Measurements from ENCODE around the gene HOXD13.

Gene HOXD13

DNA sequence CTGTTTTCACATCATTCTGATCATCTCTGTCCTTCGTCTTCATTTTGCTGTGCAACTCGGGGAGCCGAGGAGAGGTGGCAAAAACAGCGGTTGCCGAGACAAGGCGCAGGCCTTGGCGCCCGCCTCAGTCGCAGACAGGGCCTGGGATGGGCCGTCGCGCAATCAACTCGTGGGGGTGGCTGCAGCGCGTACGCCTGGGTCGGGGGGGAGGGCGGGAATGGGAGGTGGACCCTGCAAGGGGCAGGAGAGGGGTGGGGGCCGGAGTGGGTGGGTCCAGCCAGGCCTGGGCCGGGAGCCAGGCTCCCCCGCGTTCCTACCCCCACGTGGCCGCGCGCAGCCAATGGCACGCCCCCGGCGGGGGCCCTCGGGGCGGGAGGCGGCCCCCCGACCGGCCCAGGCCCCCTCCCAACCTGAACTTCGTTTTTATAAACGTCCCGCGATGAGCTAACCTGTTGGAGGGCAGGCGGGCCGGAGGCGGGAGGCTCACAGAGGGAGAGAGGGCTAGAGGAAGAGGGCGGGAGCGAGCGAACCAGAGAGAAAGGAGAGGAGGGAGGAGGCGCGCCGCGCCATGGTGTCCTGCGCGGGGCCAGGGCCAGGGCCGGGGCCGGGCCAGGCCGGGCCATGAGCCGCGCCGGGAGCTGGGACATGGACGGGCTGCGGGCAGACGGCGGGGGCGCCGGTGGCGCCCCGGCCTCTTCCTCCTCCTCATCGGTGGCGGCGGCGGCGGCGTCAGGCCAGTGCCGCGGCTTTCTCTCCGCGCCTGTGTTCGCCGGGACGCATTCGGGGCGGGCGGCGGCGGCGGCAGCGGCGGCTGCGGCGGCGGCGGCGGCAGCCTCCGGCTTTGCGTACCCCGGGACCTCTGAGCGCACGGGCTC, at the start of gene HOXD13:
HOXD13 (plus strand) TSS at position 452 of the 875 bp plus-strand sequence; CDS start at position 622, 170 bp downstream.
- peaks cover 34% of the 10 kb centered on the region for H3K4me1 Mint-ChIP-seq (ENCODE audit: low read depth)
- H3K9me3 Mint-ChIP-seq = peaks cover 8% of the 10 kb centered on the region
- peak within 1 kb of the TSS; percentile 26 for H3K4me3 Mint-ChIP-seq
- no peaks in the 10 kb centered on the region for H3K36me3 Mint-ChIP-seq (ENCODE audit: low read depth)
- peak; percentile 35 for DNase-seq
- peak within 1 kb of the TSS; percentile 67 for H3K27ac Mint-ChIP-seq
- H3K27me3 Mint-ChIP-seq = peaks cover 93% of the 10 kb centered on the region

DNA sequence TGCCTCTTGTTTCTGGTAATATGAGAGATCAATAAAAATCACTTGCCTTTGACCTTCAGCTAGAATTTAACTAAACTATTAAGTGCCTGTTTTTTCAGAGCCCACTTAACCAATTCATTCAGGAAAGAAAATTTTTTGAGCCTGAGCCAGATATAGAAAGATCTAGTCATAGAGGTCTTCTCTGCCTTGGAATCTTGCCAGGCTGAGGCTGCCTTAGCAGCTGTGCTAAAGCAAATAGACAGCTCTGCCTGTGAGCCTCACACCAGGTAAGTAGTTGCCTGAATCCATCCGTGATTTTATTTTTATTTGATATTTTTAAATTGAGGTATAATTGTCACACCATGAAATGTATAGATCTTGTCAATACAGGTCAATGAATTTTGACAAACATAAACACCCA, 36.1 kb upstream of the HOXD13 start:
- Mint-ChIP-seq H3K9me3 (no peaks in the 10 kb centered on the region), H3K27me3 (peaks cover 53% of the 10 kb centered on the region)

DNA sequence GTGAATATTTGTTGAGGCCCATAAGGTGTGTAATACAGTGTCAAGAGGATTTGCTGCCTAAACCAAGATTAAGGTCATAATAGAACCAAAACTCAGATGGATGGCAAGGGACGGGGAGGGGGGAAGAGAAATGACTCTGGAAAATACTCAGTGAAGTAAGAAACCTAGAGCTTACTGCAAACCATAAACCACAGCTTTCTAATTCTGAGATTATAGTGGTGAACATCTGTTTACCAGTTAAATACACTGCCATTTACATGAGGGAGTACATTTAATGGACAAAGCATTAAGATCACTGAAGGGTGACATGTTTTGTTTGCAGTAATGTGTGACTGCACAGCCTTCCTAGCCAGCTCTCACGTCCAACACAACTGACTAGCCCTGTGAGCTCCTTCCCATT, 28.6 kb upstream of the HOXD13 start:
- H3K9me3 Mint-ChIP-seq = no peaks in the 10 kb centered on the region
- peaks cover 13% of the 10 kb centered on the region for H3K4me1 Mint-ChIP-seq (ENCODE audit: low read depth)
- no peaks in the 10 kb centered on the region for H3K36me3 Mint-ChIP-seq (ENCODE audit: low read depth)
- H3K4me3 Mint-ChIP-seq = no peak overlapping the region
- no peak overlapping the region for H3K27ac Mint-ChIP-seq
- no peak for DNase-seq
- peaks cover 81% of the 10 kb centered on the region for H3K27me3 Mint-ChIP-seq

More for the DNA sequence above, 36.1 kb upstream of the HOXD13 start:
- Mint-ChIP-seq H3K36me3 (ENCODE audit: low read depth) (no peaks in the 10 kb centered on the region), H3K4me1 (ENCODE audit: low read depth) (no peaks in the 10 kb centered on the region), H3K4me3 (no peak overlapping the region), H3K27ac (no peak overlapping the region)
- no peak for DNase-seq

DNA sequence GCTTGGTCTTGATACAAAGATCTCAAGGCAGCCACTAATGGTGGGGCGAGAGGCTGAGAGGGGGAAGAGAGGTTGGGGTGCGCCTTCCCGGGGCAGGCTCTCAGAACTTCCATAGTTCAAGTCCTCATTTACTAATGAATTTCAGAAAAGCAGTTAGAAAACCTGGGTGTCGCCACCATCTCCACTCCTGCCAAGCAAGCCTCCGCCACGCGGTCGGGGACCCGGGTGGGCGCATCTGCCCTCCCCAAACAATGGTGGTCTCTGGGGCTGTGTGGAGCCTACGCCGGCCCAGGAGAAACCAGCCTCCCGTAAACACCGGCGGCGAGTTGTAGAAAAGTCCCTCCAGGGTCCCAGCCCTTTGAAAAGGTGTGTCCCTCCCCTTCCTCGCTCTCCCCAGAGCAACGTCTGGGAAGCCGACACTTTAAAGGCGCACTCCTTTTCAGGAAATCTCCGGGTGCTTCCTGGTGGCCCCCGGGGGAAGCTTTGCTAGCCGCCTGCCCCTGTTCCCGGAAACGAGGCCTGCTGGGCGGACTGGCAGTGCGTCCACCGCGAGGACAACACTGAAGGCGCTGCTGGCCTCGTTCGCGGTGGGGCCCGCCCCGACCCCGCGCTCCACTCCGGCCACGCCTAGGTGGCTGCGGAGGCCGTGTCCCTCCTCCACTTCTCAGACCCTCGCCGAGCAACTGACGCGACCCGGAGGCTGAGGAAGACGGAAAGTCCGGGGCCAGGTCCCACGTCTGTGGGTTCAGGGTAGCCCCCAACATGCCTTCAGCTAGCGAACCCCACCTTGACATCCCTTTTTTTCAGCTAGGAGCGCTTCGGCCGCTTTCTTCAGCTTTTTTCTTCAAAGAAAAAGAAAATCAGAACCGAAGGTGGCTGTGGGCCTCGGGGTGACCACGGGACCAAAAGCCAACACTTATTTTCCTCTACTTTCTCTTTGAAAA, 25.6 kb upstream of the HOXD13 start:
- Mint-ChIP-seq H3K9me3 (no peaks in the 10 kb centered on the region), H3K4me1 (ENCODE audit: low read depth) (peaks cover 13% of the 10 kb centered on the region), H3K36me3 (ENCODE audit: low read depth) (no peaks in the 10 kb centered on the region), H3K4me3 (peak overlapping the region; percentile 6), H3K27ac (no peak overlapping the region), H3K27me3 (peaks cover 92% of the 10 kb centered on the region)
- no peak for DNase-seq

DNA sequence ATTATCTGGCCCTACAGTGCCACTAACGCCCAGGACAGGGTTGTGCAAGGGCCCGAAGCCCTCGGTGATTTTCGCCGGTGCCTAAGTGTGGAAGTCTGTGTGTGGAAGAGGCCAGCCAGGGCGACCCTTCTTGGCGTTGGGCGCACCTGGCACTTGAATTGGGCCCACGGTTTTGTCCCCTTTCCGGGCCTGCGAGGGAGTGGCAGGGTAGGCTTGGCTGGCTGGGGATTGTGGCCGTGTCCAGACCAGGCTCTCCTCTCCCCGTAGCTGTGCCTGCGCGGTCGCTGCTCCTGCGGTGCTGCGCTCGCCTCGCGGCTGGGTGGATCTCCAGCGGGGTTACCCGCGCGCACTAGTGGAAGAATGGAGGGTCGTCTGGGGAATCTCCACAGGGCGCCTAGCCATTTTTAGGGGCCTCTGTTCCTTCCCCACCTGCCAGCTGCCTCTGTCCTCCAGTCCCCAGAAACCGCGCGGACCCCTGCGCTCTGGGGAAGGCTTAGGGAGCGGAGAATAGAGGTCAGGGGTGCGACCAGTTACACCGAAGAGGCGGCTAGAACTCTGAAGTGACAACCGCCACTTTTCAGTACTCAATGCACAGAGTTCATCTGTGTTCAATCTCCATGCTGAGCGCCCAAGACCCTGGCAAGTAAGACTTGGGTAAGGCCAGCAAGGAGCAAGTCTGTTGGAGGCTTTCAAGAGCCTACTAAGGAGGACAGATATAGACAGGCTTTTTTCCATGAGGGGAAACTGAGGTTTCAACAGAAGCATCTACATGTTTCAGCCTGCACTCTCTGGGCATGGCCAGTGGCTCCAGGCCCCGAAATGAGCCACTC, 24.7 kb upstream of the HOXD13 start:
- Mint-ChIP-seq H3K4me3 (no peak overlapping the region), H3K27ac (no peak overlapping the region), H3K36me3 (ENCODE audit: low read depth) (no peaks in the 10 kb centered on the region), H3K4me1 (ENCODE audit: low read depth) (peaks cover 13% of the 10 kb centered on the region), H3K9me3 (no peaks in the 10 kb centered on the region), H3K27me3 (peaks cover 94% of the 10 kb centered on the region)
- DNase-seq = no peak

DNA sequence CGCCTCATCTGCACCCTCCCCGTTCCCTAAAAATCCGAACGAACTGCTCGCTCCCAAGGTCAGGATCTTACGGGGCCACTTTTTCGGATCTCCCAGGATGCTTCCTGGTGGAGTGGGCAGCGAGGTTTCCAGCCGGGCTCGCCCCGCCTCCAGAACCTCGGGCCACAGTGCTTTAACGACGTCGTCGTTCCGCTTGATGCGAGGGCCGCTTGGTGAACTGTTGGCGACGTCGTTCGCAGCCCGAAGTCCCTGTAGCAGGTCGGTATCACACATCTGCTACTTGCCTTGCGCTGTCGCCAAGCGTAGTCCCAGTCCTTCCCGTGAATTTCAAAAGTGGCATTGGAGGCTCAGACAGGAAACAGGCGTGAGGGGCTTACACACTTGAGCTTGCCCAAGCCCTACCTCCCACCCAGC, 24.1 kb upstream of the HOXD13 start:
- no peak for DNase-seq
- no peaks in the 10 kb centered on the region for H3K9me3 Mint-ChIP-seq
- H3K27ac Mint-ChIP-seq = no peak overlapping the region
- H3K27me3 Mint-ChIP-seq = peaks cover 96% of the 10 kb centered on the region
- H3K4me3 Mint-ChIP-seq = no peak overlapping the region
- peaks cover 13% of the 10 kb centered on the region for H3K4me1 Mint-ChIP-seq (ENCODE audit: low read depth)
- no peaks in the 10 kb centered on the region for H3K36me3 Mint-ChIP-seq (ENCODE audit: low read depth)

DNA sequence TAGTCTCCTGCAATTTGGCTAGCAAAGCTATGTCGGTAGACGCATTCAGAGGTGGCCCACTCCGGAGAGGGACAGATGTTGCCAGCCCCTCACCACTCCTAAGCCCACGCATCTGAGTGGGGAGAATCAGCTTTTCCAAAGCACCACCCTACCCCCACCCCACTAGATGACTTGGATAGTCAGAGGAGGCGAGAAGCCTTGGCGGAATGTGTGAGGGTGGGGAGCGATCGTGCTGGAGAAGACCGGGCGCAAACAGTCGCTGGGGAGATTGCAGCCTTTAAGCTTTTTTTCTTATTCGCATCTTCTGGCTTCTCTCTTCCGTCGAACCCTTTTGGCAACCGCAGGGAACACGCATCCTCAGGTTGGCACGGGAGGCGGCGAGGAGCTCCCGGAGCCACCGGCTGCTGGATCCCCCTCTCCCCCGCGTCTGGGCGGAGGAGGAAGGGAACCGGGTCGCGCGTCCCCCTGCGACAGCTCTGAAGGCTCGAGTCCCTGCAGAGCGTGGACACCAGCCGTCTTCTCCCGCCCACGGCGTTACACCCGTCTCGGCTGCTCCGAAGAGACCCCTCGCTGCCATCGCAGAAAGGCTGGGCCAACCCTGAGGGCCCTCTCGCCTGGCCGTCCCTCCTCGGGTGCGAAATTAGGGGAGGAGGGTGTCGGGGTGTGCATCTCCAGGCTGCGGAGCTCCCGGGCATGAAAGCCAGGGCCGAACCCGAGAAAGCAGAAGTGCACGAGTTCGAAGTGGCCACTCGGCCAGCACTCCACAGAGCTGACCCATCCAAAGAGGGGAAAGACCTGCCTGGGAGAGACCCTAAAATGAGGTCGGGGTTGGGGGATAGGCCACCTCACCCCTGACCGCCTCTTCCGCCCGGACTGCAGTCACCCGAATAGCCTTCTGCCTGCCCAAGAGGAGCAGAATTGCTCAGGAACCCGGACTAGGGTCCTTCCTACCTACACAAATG, 20.9 kb upstream of the HOXD13 start:
- Mint-ChIP-seq H3K4me3 (no peak overlapping the region), H3K9me3 (peaks cover 7% of the 10 kb centered on the region), H3K4me1 (ENCODE audit: low read depth) (peaks cover 13% of the 10 kb centered on the region), H3K36me3 (ENCODE audit: low read depth) (no peaks in the 10 kb centered on the region), H3K27ac (no peak overlapping the region), H3K27me3 (peaks cover 100% of the 10 kb centered on the region)
- DNase-seq = no peak

DNA sequence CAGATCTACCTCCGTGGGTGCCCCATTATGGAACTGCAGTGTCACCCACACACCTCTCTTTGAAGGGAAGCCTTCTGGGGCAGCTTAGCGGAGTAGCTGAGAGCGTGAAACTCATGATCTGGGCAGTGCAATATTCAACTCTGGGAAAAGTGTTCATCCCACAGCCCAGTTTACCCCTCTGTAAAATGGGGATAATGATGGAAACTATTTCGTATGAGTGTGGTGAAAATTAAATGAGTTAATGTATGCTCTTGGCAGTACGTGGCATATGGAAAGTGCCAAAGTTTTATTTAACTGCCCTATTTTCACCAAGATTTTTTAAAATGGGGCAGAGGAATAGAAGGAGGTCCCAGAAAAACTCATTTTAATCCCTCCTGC, 20.2 kb upstream of the HOXD13 start:
- Mint-ChIP-seq H3K27ac (no peak overlapping the region), H3K27me3 (peaks cover 99% of the 10 kb centered on the region), H3K4me1 (ENCODE audit: low read depth) (peaks cover 12% of the 10 kb centered on the region), H3K36me3 (ENCODE audit: low read depth) (no peaks in the 10 kb centered on the region), H3K4me3 (no peak overlapping the region), H3K9me3 (peaks cover 7% of the 10 kb centered on the region)
- DNase-seq = no peak

DNA sequence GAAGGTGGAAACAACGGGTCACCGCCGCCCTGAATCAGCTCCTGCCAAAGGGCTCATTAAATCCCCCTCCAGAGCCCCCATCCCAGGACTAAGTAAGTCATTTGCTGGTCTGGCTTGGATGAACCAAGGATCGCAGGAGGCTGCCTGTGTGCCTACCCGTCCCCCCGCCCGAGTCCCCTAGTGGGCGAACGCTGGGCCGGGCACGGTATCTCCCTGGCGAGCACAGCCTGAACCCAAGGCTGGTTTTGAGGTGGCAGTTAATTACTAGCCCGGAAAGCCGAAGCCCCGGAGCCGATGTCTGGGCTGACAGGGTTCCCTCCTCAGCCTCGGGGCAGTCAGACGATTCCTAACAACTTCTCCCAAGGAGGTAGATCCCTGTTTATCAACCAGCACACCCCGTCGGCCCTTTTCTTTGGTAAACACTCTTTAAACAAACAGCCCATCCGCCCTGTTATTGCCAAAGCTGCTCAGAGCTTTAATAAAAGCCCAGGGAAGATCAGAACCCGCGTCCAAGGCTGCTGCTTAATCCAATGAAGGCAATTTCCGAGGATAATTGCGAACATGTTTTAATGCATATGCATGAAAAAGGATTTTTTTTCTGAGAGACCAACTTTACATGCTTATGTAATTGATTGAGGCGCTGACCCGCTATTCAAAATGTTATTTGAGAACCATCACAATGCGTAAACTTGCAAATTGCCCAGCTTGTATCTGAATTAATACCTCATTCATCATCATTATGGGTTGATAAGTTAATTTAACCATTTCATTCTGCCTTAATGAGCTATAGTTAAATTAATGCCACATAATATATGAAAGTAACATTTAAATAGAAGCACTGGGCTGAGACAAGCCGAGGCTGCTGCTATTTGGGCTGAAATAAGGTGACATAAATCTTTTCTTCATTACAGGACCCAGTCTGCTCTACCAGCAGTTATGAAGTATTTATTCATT, 19.3 kb upstream of the HOXD13 start:
- Mint-ChIP-seq H3K4me1 (ENCODE audit: low read depth) (peaks cover 7% of the 10 kb centered on the region), H3K36me3 (ENCODE audit: low read depth) (no peaks in the 10 kb centered on the region), H3K9me3 (peaks cover 8% of the 10 kb centered on the region), H3K27ac (no peak overlapping the region), H3K4me3 (no peak overlapping the region), H3K27me3 (peaks cover 95% of the 10 kb centered on the region)
- DNase-seq = no peak

DNA sequence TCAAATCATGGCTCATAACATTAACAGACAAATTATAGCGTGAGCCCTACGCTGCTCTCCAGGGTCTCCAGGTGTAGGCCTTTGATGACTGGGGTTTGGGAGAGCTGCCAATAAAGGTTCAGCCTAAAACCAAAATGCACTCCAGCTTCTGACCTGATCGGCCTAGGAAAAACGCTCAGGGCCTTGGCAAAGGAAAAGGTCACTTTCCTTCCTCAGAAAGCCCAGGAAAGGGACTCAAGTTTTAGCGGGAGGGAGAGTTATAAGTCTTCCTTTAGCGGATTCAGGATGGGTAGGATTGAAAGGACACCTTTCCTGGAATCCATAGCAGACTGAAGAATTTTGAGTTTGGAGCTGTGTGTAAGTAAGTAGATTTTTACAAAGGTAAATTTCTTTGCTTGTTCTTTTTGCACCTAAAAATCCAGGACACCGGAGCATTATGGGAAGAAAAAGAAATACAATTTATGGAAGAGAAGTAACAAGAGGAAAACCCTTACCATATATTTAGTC, 17.5 kb upstream of the HOXD13 start:
- Mint-ChIP-seq H3K4me1 (ENCODE audit: low read depth) (peaks cover 8% of the 10 kb centered on the region), H3K27me3 (peaks cover 92% of the 10 kb centered on the region), H3K27ac (no peak overlapping the region), H3K36me3 (ENCODE audit: low read depth) (peaks cover 6% of the 10 kb centered on the region), H3K9me3 (peaks cover 14% of the 10 kb centered on the region), H3K4me3 (no peak overlapping the region)
- DNase-seq = no peak

DNA sequence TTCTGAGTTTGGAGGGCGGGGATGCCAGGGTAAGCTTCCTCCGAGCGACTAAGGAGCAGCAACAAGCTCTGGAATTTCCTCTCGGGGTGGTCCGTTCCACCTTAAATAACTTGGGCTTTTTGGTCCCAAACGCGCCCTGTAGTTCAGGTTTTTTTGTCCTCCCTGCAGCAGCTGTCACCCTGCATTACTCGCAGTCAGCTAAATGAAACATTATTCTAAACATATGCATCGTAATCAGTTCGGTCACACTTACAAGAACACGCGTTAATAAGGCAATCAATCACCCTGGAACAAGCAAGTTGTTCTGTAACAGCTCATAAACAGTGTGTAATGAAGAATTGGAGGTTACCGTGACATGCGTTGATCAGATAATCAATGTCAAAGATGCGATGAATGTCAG, 17.0 kb upstream of the HOXD13 start:
- Mint-ChIP-seq H3K27ac (no peak overlapping the region), H3K4me3 (no peak overlapping the region), H3K9me3 (peaks cover 14% of the 10 kb centered on the region), H3K4me1 (ENCODE audit: low read depth) (peaks cover 8% of the 10 kb centered on the region), H3K27me3 (peaks cover 89% of the 10 kb centered on the region), H3K36me3 (ENCODE audit: low read depth) (peaks cover 6% of the 10 kb centered on the region)
- no peak for DNase-seq

DNA sequence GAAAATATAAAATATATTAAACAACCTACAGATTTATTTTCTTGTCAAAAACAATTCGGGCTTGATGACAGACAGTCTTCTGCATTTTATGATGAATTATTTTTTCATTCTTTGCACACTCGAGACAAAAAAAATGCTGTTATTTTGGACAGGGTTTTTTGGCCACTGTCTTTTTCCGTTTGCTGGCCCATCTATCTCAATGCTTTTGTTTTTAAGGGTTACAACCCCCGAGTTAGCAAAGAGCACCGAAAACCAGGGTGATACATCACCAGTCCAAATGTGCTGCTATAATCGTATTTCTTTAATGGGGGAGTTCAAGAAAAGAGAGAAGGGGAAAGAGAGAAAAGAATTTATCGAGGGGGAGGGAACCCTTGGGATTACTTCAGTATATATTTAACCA, 16.5 kb upstream of the HOXD13 start:
- no peak for DNase-seq
- Mint-ChIP-seq H3K4me1 (ENCODE audit: low read depth) (peaks cover 13% of the 10 kb centered on the region), H3K36me3 (ENCODE audit: low read depth) (peaks cover 6% of the 10 kb centered on the region), H3K27me3 (peaks cover 89% of the 10 kb centered on the region), H3K27ac (no peak overlapping the region), H3K9me3 (peaks cover 15% of the 10 kb centered on the region), H3K4me3 (no peak overlapping the region)
